ENCODE data around the gene SLC25A1. TPM values are rescaled to one million over a fixed set of nuclear protein-coding genes. Genes with fewer than 3 reads are reported as not detected.

SLC25A1 gene
- total and polyA plus RNA-seq, 2 experiments from 2014 or later: 141 to 242 TPM

GRCh38 chr22:19225560-19225959, 47.0 kb upstream of the SLC25A1 start (continued):
- TF ChIP-seq REST (IDR thresholded peaks at IDR 0.05; ENCODE audit: unreplicated experiment): no peak
- no peak for TF ChIP-seq ETS1 (IDR thresholded peaks at IDR 0.05)

GRCh38 chr22:19224985-19225384, 46.4 kb upstream of the SLC25A1 start:
- Mint-ChIP-seq H3K4me3 (no peak overlapping the region), H3K9me3 (no peaks in the 10 kb centered on the region), H3K27ac (no peak overlapping the region), H3K4me1 (no peaks in the 10 kb centered on the region), H3K27me3 (ENCODE audit: insufficient read depth, low read depth, poor library complexity) (no peaks in the 10 kb centered on the region), H3K36me3 (ENCODE audit: low read depth) (peaks cover 38% of the 10 kb centered on the region)
- Histone ChIP-seq H3K27me3 (ENCODE audit: insufficient read depth) (no peaks in the 10 kb centered on the region), H3K4me1 (ENCODE audit: insufficient read depth) (no peaks in the 10 kb centered on the region), H3K79me2 (replicated peaks; ENCODE audit: insufficient read depth) (no peaks in the 10 kb centered on the region), H4K20me1 (replicated peaks; ENCODE audit: insufficient read depth) (0 out of 2 replicates have a peak, but pooled peaks cover 3% of the 10 kb centered on the region), H3K36me3 (ENCODE audit: insufficient read depth) (no peaks in the 10 kb centered on the region; the same call in 1 of the 2 replicates), H3F3A (replicated peaks; ENCODE audit: low read depth) (no peaks in the 10 kb centered on the region), H2AFZ (no peak overlapping the region), H3K9me2 (ENCODE audit: insufficient read depth) (0 out of 2 replicates have a peak, but pooled peaks cover 3% of the 10 kb centered on the region), H3K27ac (ENCODE audit: low read depth) (no peak overlapping the region), H3K4me2 (no peak overlapping the region), H3K4me3 (no peak overlapping the region)
- no peak for ATAC-seq
- DNase-seq (ENCODE audit: low spot score): no peak
- TF ChIP-seq ZNF462 (CRISPR knock-in tag; IDR thresholded peaks at IDR 0.05): no peak
- no peak for TF ChIP-seq CTCF (conservative IDR thresholded peaks at IDR 0.05; ENCODE audit: low read depth in 2 of 2)
- no peak for TF ChIP-seq ETS1 (IDR thresholded peaks at IDR 0.05)
- no peak for TF ChIP-seq ZNF114 (CRISPR knock-in tag; IDR thresholded peaks at IDR 0.05)
- TF ChIP-seq JUNB (IDR thresholded peaks at IDR 0.05; ENCODE audit: unreplicated experiment): no peak
- TF ChIP-seq EZH2 (IDR thresholded peaks at IDR 0.05; ENCODE audit: low read depth, unreplicated experiment): no peak
- TF ChIP-seq NANOG (IDR thresholded peaks at IDR 0.05; ENCODE audit: borderline replicate concordance): no peak
- TF ChIP-seq EZH2phosphoT487 (IDR thresholded peaks at IDR 0.05; ENCODE audit: unreplicated experiment): no peak
- TF ChIP-seq STAT1 (IDR thresholded peaks at IDR 0.05; ENCODE audit: unreplicated experiment): no peak
- TF ChIP-seq ZNF331 (CRISPR knock-in tag; IDR thresholded peaks at IDR 0.05; ENCODE audit: low read depth): no peak
- no peak for TF ChIP-seq CREB1 (CRISPR knock-in tag; IDR thresholded peaks at IDR 0.05; ENCODE audit: low read depth)

All from GM23338 (cell line).